Fibroblast of skin of left quadriceps (primary cell): Measurements from ENCODE around the gene GMPR2.
A peak's percentile ranks its signal among the peaks of the same experiment; 100 is the strongest.
"Not testable (repeated sequence)": the region's sequence is repeated elsewhere in the genome, so short reads cannot be mapped to it uniquely, and the experiment has no call there.

Experiments used
- DNase-seq, 2 experiments: peaks; one replicate each; pipeline ENCODE4 v3.0.0-alpha.2; 2013; ENCODE audit warnings: low read depth in 2 of 2

Gene GMPR2

GRCh38 chr14:24202538-24202937 is 30.2 kb upstream of the GMPR2 start:
- DNase-seq = not testable (repeated sequence)

- not testable (repeated sequence) for DNase-seq
Observed at GRCh38 chr14:24203249-24203886, 29.4 kb upstream of the GMPR2 start.

GRCh38 chr14:24204163-24205146 is 28.3 kb upstream of the GMPR2 start:
- DNase-seq = no peak

- DNase-seq = no peak
Observed at GRCh38 chr14:24206260-24207103, 26.2 kb upstream of the GMPR2 start.

GRCh38 chr14:24207104-24207551 is 25.6 kb upstream of the GMPR2 start:
- no peak for DNase-seq

GRCh38 chr14:24207625-24208024 is 25.1 kb upstream of the GMPR2 start:
- no peak for DNase-seq

DNA sequence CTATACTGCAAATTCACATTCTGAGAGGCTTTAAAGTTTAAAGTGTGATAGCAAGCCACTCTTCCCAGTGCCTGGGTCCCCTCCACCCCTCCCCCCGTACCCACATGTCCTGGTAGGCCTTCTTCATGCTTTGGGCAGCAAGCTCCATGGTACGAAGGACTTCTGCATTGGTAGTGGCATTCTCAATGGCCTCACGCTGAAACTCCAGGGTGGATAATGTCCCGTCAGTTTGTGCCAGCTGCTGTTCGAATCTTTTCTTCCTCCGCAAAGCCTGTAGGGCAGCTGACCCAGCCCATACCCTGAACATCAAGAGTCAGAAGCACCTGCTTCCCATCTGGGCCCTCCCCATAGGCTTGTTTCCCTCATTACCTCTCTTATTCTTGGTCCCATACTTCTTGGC is 21.4 kb upstream of the GMPR2 start:
- no peak for DNase-seq

DNA sequence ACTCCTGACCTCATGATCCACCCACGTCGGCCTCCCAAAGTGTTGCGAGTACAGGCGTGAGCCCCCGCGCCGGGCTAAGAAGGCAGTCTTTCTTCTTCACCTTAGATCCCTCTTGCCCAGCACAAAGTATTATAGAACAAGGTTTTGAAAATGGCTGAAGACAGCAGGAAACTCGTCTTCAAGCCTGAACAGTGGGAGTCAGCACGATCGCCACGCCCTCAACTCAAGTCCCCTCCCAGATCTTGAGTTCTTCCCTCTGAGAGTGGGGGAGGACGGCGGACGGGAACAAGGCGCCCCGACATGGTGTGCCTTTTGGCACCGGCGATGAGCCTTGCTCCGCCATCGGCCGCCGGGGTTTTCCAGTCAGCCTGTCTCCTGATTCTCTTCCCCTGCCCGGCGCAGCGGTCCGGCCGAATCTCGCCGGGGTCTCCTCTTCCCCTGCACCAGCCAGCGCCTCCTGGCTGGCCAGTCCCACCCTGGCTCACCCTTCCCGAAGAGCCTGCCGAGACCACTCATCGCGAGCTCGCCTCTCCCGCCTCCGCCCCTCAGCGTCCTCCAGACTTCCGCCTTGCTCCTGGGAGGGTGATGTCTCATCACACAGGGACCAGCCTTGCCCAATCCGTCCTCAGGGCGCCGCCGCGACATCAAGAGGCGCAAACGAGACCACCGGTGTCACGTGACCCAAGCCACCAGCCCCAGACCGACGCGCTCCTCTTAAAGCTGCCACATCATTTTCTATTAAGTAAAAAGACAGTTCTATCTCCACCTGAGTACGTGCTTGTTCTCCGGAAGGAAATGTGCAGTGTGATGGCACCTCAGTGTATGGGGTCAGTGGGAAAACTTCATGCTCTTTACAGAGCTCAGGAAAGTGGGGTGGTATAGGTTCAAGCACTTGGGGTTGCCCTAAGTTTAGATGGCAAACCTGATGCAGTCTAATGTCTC is 19.5 kb upstream of the GMPR2 start, which contains the start of gene CHMP4A:
Gene CHMP4A, minus strand, starts transcription at position 565 of the 942 bp plus-strand sequence. Its CDS starts 49 bp downstream, at position 516.
- DNase-seq = peak; percentile 96 to 97

DNA sequence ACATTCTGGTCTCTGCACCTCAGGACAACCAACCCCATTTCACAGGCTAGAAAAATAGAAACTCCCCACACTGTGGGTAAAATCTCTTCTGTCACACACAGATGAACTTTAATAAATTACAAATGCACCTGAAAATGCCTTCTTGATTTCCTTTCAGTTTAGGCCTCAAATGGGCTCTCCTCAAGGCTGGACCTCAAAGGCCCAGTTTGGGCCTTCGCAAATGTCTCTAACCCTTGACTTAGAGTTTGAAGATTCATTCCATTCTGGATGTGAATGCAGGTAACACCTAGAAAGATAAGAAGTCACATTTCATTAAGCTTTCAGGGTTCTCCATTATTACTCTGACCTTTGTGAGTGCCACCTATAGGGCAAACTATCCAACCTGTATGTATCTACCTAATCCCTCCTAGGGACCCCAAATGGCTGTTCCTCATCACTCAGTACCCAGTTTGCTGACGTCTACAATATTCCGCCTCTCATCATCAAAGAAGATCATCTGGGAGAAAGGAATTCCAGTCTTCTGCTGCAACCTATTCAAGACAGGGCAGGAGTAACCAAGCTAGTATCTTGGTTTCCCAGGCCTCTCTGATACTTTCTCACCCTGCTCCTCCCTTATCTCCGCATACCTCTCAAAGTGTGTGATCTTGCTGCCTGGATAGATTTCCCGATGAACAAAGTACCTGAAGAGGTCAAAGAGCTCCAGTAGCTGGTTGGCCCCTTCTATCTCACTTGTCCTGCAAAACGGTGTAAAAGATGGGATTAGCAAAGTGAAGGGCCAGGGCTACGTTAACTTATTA is 18.7 kb upstream of the GMPR2 start:
- no peak for DNase-seq

DNA sequence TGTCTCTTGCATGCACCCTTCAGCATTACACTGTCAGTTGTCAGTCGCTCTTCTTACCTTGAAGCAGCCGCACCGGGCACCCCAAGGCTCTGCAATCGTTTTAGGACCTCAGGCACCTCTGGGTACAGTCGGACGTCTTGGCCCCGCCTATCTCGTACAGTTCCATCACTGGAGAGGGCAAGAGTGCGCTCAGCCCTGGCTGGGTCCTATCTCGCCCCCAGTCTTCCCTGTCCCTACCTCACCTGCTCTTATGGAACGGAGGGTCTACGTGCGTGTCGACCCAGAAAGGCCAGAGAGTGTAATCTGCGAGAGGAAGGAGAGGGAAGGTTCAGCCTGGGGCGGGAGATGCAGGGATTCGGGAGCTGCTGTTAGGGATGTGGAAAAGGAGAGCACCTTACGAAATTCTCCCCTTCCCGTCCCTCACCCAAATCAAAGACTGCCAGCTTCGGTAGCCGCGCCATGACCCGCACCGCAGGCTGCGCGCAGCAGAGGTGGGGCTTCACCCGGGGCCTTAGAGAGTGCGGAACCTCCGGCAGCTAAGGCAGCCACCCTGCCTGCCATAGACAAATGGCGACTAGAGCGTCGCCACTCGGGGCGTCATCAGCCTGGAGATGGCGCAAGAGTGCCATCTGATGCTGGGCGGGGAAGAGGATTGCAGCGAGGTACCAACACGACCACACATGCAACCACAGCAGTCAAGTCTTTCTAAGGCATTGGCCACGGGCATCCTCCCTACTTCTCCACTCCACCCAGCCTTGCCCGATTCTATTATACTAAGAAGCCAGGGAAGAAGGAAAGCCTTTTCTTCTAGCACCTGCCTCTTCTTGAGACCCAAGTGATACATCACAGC is 17.0 kb upstream of the GMPR2 start, which contains the start of gene MDP1:
Gene MDP1, minus strand, starts transcription at position 572 of the 850 bp plus-strand sequence. Its CDS starts 111 bp downstream, at position 461.
- DNase-seq = peak; percentile 50 to 62

- no peak for DNase-seq
Observed at GRCh38 chr14:24216345-24216699, 16.4 kb upstream of the GMPR2 start.

- not testable (repeated sequence) for DNase-seq
Observed at GRCh38 chr14:24216876-24217275, 15.9 kb upstream of the GMPR2 start.

DNA sequence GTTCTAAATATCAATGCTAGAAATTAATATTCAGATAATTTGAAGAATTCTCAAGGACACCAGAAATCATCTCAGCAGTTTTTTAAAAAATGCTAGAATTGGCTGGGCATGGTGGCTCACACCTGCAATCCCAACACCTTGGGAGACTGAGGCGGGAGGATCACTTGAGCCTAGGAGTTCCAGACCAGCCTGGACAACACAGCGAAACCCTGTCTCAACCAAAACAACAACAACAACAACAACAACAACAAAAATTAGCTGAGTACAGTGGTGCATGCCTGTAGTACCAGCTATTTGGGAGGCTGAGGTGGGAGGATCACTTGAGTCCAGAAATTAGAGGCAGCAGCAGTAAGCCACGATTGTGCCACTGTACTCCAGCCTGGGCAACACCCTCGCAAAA is 13.6 kb upstream of the GMPR2 start:
- DNase-seq = no peak

- no peak for DNase-seq
Observed at GRCh38 chr14:24219521-24219920, 13.2 kb upstream of the GMPR2 start.

- not testable (repeated sequence) for DNase-seq
Observed at GRCh38 chr14:24222987-24223386, 9.7 kb upstream of the GMPR2 start.

DNA sequence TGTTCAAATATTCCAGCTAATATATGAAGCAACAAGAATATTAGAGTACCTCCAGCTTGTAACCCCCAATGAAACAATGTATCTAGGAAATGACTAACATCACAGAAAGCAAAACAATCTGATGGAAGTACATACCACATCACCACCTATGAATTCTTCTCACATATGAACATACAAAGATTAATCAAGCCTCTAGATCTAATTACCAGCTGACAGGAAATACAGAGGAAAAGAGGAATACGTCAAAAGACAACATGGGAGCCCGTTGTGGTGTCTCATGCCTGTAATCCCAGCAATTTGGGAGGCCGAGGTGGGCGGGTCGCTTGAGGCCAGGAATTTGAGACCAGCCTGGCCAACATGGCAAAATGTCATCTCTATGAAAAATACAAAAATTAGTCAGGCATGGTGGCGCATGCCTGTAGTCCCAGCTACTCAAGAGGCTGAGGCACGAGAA is 8.1 kb upstream of the GMPR2 start:
- peak; percentile 77 to 82 for DNase-seq

GRCh38 chr14:24226473-24226872 is 6.3 kb upstream of the GMPR2 start:
- DNase-seq = no peak

GRCh38 chr14:24228902-24229301 is 3.8 kb upstream of the GMPR2 start:
- no peak for DNase-seq
